HG03139 (cell line): ENCODE results near the gene TMEM151A.

Source experiments
- ATAC-seq: cut with Tn5 transposase; IDR thresholded peaks from one replicate; pipeline ENCODE4 v1.9.1; 2021; ENCODE audit not compliant: unreplicated experiment

The TMEM151A gene

GRCh38 chr11:66334605-66335442 is 43.1 kb downstream of the TMEM151A start:
- ATAC-seq: no peak

GRCh38 chr11:66335531-66336233 is 44.0 kb downstream of the TMEM151A start:
- ATAC-seq: no peak

- ATAC-seq: no peak
Observed at GRCh38 chr11:66336234-66337102, 44.8 kb downstream of the TMEM151A start, which contains the start of gene RIN1. Gene RIN1 (minus strand): TSS chr11:66336434. CDS start chr11:66336402, 32 bp downstream.

- no peak for ATAC-seq
Observed at GRCh38 chr11:66337103-66337899, 45.6 kb downstream of the TMEM151A start.

- ATAC-seq: no peak
Observed at GRCh38 chr11:66338276-66339161, 46.8 kb downstream of the TMEM151A start.

- ATAC-seq: no peak
Observed at GRCh38 chr11:66339162-66339675, 47.5 kb downstream of the TMEM151A start.

- ATAC-seq: no peak
Observed at GRCh38 chr11:66339686-66340483, 48.2 kb downstream of the TMEM151A start.

- no peak for ATAC-seq
Observed at GRCh38 chr11:66340596-66341501, 49.2 kb downstream of the TMEM151A start.

GRCh38 chr11:66341502-66342126 is 49.9 kb downstream of the TMEM151A start:
- no peak for ATAC-seq

- ATAC-seq: no peak
Observed at GRCh38 chr11:66343176-66343575, 51.5 kb downstream of the TMEM151A start.

GRCh38 chr11:66344550-66345315 is 53.0 kb downstream of the TMEM151A start, which contains the start of gene BRMS1:
Gene BRMS1 (minus strand): TSS chr11:66345104. CDS start chr11:66342234, 2,870 bp downstream.
- peak; percentile 47 for ATAC-seq

- ATAC-seq: peak; percentile 3
Observed at GRCh38 chr11:66345316-66345649, 53.6 kb downstream of the TMEM151A start.
